ENCODE measurements around the gene RNF111. TPM values are rescaled to one million over a fixed set of nuclear protein-coding genes. Genes with fewer than 3 reads are reported as not detected.

The RNF111 gene
- total and polyA plus RNA-seq, 2 experiments from 2014 or later: 14.4 to 24.5 TPM

DNA sequence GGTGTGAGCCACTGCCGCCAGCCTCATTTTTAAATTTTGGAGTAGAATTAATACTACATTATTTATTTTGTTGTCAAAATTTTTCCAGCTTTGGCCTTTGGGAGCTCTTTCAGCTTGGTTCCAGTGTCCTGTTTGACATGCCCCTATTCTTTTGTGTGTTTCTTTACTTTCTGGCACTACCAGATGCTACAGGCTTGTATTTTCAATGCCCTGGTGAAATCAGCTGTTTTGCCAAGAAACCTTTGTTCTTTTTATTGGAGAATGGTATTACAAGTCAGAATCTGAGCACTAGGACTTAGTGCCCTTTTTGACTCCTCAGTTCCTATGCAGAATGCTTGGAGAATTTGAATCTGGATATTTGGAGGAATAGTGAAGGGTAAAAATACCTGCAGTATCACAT, 26.6 kb downstream of the RNF111 start:
- H3K9me3 Mint-ChIP-seq: peaks cover 11% of the 10 kb centered on the region; the same call in 2 of the 3 replicates
- DNase-seq (ENCODE audit: low spot score) (no peak), ATAC-seq (no peak)
- no peak overlapping the region for H3K4me3 Mint-ChIP-seq
- no peak overlapping the region for H3K27ac Mint-ChIP-seq
- peaks cover 4% of the 10 kb centered on the region for H3K27me3 Mint-ChIP-seq (ENCODE audit: insufficient read depth, low read depth, poor library complexity)
- peaks cover 19% of the 10 kb centered on the region for H3K36me3 Mint-ChIP-seq (ENCODE audit: low read depth)
- H3K9me2 ChIP-seq (ENCODE audit: insufficient read depth): no peaks in the 10 kb centered on the region
- no peak overlapping the region for H3K4me3 ChIP-seq
- TF ChIP-seq, protein P1, sequence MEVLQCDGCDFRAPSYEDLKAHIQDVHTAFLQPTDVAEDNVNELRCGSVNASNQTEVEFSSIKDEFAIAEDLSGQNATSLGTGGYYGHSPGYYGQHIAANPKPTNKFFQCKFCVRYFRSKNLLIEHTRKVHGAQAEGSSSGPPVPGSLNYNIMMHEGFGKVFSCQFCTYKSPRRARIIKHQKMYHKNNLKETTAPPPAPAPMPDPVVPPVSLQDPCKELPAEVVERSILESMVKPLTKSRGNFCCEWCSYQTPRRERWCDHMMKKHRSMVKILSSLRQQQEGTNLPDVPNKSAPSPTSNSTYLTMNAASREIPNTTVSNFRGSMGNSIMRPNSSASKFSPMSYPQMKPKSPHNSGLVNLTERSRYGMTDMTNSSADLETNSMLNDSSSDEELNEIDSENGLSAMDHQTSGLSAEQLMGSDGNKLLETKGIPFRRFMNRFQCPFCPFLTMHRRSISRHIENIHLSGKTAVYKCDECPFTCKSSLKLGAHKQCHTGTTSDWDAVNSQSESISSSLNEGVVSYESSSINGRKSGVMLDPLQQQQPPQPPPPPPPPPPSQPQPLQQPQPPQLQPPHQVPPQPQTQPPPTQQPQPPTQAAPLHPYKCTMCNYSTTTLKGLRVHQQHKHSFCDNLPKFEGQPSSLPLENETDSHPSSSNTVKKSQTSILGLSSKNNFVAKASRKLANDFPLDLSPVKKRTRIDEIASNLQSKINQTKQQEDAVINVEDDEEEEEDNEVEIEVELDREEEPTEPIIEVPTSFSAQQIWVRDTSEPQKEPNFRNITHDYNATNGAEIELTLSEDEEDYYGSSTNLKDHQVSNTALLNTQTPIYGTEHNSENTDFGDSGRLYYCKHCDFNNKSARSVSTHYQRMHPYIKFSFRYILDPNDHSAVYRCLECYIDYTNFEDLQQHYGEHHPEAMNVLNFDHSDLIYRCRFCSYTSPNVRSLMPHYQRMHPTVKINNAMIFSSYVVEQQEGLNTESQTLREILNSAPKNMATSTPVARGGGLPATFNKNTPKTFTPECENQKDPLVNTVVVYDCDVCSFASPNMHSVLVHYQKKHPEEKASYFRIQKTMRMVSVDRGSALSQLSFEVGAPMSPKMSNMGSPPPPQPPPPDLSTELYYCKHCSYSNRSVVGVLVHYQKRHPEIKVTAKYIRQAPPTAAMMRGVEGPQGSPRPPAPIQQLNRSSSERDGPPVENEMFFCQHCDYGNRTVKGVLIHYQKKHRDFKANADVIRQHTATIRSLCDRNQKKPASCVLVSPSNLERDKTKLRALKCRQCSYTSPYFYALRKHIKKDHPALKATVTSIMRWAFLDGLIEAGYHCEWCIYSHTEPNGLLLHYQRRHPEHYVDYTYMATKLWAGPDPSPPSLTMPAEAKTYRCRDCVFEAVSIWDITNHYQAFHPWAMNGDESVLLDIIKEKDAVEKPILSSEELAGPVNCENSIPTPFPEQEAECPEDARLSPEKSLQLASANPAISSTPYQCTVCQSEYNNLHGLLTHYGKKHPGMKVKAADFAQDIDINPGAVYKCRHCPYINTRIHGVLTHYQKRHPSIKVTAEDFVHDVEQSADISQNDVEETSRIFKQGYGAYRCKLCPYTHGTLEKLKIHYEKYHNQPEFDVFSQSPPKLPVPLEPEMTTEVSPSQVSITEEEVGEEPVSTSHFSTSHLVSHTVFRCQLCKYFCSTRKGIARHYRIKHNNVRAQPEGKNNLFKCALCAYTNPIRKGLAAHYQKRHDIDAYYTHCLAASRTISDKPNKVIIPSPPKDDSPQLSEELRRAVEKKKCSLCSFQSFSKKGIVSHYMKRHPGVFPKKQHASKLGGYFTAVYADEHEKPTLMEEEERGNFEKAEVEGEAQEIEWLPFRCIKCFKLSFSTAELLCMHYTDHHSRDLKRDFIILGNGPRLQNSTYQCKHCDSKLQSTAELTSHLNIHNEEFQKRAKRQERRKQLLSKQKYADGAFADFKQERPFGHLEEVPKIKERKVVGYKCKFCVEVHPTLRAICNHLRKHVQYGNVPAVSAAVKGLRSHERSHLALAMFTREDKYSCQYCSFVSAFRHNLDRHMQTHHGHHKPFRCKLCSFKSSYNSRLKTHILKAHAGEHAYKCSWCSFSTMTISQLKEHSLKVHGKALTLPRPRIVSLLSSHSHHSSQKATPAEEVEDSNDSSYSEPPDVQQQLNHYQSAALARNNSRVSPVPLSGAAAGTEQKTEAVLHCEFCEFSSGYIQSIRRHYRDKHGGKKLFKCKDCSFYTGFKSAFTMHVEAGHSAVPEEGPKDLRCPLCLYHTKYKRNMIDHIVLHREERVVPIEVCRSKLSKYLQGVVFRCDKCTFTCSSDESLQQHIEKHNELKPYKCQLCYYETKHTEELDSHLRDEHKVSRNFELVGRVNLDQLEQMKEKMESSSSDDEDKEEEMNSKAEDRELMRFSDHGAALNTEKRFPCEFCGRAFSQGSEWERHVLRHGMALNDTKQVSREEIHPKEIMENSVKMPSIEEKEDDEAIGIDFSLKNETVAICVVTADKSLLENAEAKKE (CRISPR knock-in tag; IDR thresholded peaks at IDR 0.05): no peak
- TF ChIP-seq POLR2AphosphoS5 (IDR thresholded peaks at IDR 0.05; ENCODE audit: low read depth): no peak
- TF ChIP-seq CREB1 (CRISPR knock-in tag; IDR thresholded peaks at IDR 0.05; ENCODE audit: low read depth): no peak
- no peak for TF ChIP-seq ZNF114 (CRISPR knock-in tag; IDR thresholded peaks at IDR 0.05)
- TF ChIP-seq, protein P2, sequence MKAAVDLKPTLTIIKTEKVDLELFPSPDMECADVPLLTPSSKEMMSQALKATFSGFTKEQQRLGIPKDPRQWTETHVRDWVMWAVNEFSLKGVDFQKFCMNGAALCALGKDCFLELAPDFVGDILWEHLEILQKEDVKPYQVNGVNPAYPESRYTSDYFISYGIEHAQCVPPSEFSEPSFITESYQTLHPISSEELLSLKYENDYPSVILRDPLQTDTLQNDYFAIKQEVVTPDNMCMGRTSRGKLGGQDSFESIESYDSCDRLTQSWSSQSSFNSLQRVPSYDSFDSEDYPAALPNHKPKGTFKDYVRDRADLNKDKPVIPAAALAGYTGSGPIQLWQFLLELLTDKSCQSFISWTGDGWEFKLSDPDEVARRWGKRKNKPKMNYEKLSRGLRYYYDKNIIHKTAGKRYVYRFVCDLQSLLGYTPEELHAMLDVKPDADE (IDR thresholded peaks at IDR 0.05): no peak
- TF ChIP-seq, protein P3, sequence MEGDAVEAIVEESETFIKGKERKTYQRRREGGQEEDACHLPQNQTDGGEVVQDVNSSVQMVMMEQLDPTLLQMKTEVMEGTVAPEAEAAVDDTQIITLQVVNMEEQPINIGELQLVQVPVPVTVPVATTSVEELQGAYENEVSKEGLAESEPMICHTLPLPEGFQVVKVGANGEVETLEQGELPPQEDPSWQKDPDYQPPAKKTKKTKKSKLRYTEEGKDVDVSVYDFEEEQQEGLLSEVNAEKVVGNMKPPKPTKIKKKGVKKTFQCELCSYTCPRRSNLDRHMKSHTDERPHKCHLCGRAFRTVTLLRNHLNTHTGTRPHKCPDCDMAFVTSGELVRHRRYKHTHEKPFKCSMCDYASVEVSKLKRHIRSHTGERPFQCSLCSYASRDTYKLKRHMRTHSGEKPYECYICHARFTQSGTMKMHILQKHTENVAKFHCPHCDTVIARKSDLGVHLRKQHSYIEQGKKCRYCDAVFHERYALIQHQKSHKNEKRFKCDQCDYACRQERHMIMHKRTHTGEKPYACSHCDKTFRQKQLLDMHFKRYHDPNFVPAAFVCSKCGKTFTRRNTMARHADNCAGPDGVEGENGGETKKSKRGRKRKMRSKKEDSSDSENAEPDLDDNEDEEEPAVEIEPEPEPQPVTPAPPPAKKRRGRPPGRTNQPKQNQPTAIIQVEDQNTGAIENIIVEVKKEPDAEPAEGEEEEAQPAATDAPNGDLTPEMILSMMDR (conservative IDR thresholded peaks at IDR 0.05; ENCODE audit: low read depth in 2 of 2): no peak
- TF ChIP-seq STAT1 (IDR thresholded peaks at IDR 0.05; ENCODE audit: unreplicated experiment): no peak
- TF ChIP-seq EZH2phosphoT487 (IDR thresholded peaks at IDR 0.05; ENCODE audit: unreplicated experiment): no peak
- TF ChIP-seq EZH2 (IDR thresholded peaks at IDR 0.05; ENCODE audit: low read depth, unreplicated experiment): no peak
- no peak for TF ChIP-seq NANOG (IDR thresholded peaks at IDR 0.05; ENCODE audit: borderline replicate concordance)
- TF ChIP-seq JUNB (IDR thresholded peaks at IDR 0.05; ENCODE audit: unreplicated experiment): no peak
- TF ChIP-seq ZNF331 (CRISPR knock-in tag; IDR thresholded peaks at IDR 0.05; ENCODE audit: low read depth): no peak
- H4K20me1 ChIP-seq (replicated peaks; ENCODE audit: insufficient read depth): peaks cover 15% of the 10 kb centered on the region
- no peak overlapping the region for H2AFZ ChIP-seq
- H3K79me2 ChIP-seq (replicated peaks; ENCODE audit: insufficient read depth): peaks cover 96% of the 10 kb centered on the region
- no peaks in the 10 kb centered on the region for H3F3A ChIP-seq (replicated peaks; ENCODE audit: low read depth)
- H3K4me1 Mint-ChIP-seq: peaks cover 6% of the 10 kb centered on the region
- peak overlapping the region; percentile 56; the same call in 1 of the 2 replicates for H3K27ac ChIP-seq (ENCODE audit: low read depth)
- H3K36me3 ChIP-seq (ENCODE audit: insufficient read depth): no peaks in the 10 kb centered on the region
- H3K27me3 ChIP-seq (ENCODE audit: insufficient read depth): no peaks in the 10 kb centered on the region
- no peak overlapping the region for H3K4me2 ChIP-seq
- H3K4me1 ChIP-seq (ENCODE audit: insufficient read depth): peaks cover 9% of the 10 kb centered on the region

Data from GM23338 (cell line).